Measurements from ENCODE around the gene SH3RF1. TPM values are rescaled to one million over a fixed set of nuclear protein-coding genes. Genes with fewer than 3 reads are reported as not detected.

Gene SH3RF1
- total and polyA plus RNA-seq, 2 of the 8 experiments (the other 6 are each of a cell fraction or from before 2014, with no cell fraction given), result 6.9 to 15.1 TPM

DNA sequence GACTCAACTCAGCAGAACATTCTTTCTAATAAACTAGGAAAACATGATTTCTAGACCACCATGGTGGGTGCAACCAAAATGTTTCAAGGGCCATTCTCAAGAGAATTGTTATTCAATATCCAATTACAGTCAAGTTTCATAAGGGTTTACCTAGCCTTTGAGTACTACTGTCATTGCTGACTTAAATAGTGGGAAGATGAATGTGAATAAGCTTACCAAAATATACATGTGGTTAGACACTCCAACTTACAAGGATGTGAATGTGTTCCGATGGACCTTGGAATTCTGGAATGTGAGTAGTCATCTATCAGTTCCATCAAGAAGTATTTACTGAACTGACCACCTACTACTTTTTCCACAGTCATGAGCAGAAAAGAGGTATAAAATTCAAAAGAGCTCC, 16.9 kb downstream of the SH3RF1 start:
- no peak overlapping the region for H4K91ac ChIP-seq (replicated peaks; ENCODE audit: insufficient read length, low read length)
- 0% methylated on average over 1 of the region's 1 CpG; no CpG with 5 or more reads in 1 of the 2 experiments for WGBS, 2 experiments (ENCODE audit: extremely low coverage in 1 of 2, insufficient coverage in 1 of 2, insufficient read length in 1 of 2, insufficient replicate concordance in 2 of 2, low coverage in 1 of 2, low lambda C conversion rate in 2 of 2, missing lambda C conversion rate in 1 of 2)
- no peak overlapping the region for H4K5ac ChIP-seq (ENCODE audit: insufficient read length, low read depth, low read length)
- H2BK5ac ChIP-seq (ENCODE audit: low read depth, low read length), result no peak overlapping the region
- no peak for FAIRE-seq
- H4K8ac ChIP-seq (ENCODE audit: extremely low read depth, insufficient read depth, low read length), result no peak overlapping the region
- POLR2A ChIA-PET (ENCODE audit: partially characterized antibody), result interaction anchor here (0.6 kb wide), 1 partner anchor 16 kb away, joined by 3 read pairs; no protein-coding TSS in a partner anchor
- H3K36me3 ChIP-seq (ENCODE audit: control insufficient read depth in 2 of 4, insufficient read depth in 4 of 4, low read length in 3 of 4), result no peaks in the 10 kb centered on the region
- H2AK5ac ChIP-seq (ENCODE audit: low read depth, low read length), result no peak overlapping the region
- no peak overlapping the region for H3K4ac ChIP-seq (replicated peaks; ENCODE audit: insufficient read length, low read depth, low read length)
- TF ChIP-seq SP4 (IDR thresholded peaks at IDR 0.05; ENCODE audit: low read length) (no peak), POU5F1 (IDR thresholded peaks at IDR 0.05; ENCODE audit: low read depth, low read length) (no peak), ASH2L (IDR thresholded peaks at IDR 0.05; ENCODE audit: low read length) (no peak), POLR2AphosphoS5 (IDR thresholded peaks at IDR 0.05; ENCODE audit: low read depth, low read length) (no peak), KDM4A (IDR thresholded peaks at IDR 0.05; ENCODE audit: low read depth, low read length, severe bottlenecking) (no peak), SP1 (IDR thresholded peaks at IDR 0.05; ENCODE audit: low read depth, low read length) (no peak), CHD1 (IDR thresholded peaks at IDR 0.05; ENCODE audit: low read depth, low read length) (no peak), EZH2 (IDR thresholded peaks at IDR 0.05; ENCODE audit: low read depth, low read length, severe bottlenecking) (no peak), TBP (IDR thresholded peaks at IDR 0.05; ENCODE audit: low read depth, low read length) (no peak), CBX5 (IDR thresholded peaks at IDR 0.05; ENCODE audit: low read depth, low read length) (no peak)
- TF ChIP-seq, protein P1, sequence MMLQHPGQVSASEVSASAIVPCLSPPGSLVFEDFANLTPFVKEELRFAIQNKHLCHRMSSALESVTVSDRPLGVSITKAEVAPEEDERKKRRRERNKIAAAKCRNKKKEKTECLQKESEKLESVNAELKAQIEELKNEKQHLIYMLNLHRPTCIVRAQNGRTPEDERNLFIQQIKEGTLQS (IDR thresholded peaks at IDR 0.05; ENCODE audit: insufficient read depth, low read depth, low read length), result no peak
- TF ChIP-seq, protein P2, sequence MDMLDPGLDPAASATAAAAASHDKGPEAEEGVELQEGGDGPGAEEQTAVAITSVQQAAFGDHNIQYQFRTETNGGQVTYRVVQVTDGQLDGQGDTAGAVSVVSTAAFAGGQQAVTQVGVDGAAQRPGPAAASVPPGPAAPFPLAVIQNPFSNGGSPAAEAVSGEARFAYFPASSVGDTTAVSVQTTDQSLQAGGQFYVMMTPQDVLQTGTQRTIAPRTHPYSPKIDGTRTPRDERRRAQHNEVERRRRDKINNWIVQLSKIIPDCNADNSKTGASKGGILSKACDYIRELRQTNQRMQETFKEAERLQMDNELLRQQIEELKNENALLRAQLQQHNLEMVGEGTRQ (IDR thresholded peaks at IDR 0.05; ENCODE audit: low read length), result no peak
- no peak overlapping the region for H3K23ac ChIP-seq (ENCODE audit: insufficient read length)
- no peak overlapping the region for H2BK12ac ChIP-seq (ENCODE audit: low read depth, low read length)
- H2BK20ac ChIP-seq (ENCODE audit: low read length), result no peak overlapping the region
- H2BK120ac ChIP-seq (replicated peaks; ENCODE audit: low read depth, low read length), result no peak overlapping the region
- no peak overlapping the region for H3K56ac ChIP-seq (replicated peaks; ENCODE audit: insufficient read length, low read depth, low read length)
- no peak overlapping the region for H3K9ac ChIP-seq (replicated peaks in 1 of 4; ENCODE audit: extremely low read depth in 1 of 4, low read depth in 3 of 4, low read length in 3 of 4)
- peaks cover 0 to 88% of the 10 kb centered on the region in 2 experiments; a peak in 2 of 4 replicates for H3K79me2 ChIP-seq (ENCODE audit: control insufficient read depth in 1 of 2, insufficient read depth in 2 of 2, low read length in 2 of 2)
- no peak overlapping the region for H2AFZ ChIP-seq (ENCODE audit: low read length)
- DNase-seq (ENCODE audit: low read depth in 1 of 2, low spot score in 2 of 2), result no peak
- no peak overlapping the region for H3K4me3 ChIP-seq (ENCODE audit: extremely low read depth in 1 of 4, insufficient read depth in 2 of 4, low read depth in 3 of 4, low read length in 4 of 4)
- no peak overlapping the region for H3K4me2 ChIP-seq (ENCODE audit: insufficient read depth in 1 of 2, low read depth in 2 of 2, low read length in 2 of 2)
- no peaks in the 10 kb centered on the region; the same call in 1 of the 2 replicates for H3K23me2 ChIP-seq (ENCODE audit: low read depth, low read length)
- peaks cover 0 to 20% (median 17%) of the 10 kb centered on the region in 4 experiments; a peak in 4 of 7 replicates for H3K4me1 ChIP-seq (replicated peaks in 1 of 4; ENCODE audit: control insufficient read depth in 3 of 4, insufficient read depth in 4 of 4, low read length in 3 of 4)
- no peak overlapping the region for H3K27ac ChIP-seq (ENCODE audit: low read depth, low read length)
- H2BK15ac ChIP-seq (ENCODE audit: low read length), result no peak overlapping the region
- no peaks in the 10 kb centered on the region for H3K9me3 ChIP-seq (ENCODE audit: insufficient read depth in 2 of 2, low read depth in 1 of 2, low read length in 1 of 2)
- H3K79me1 ChIP-seq (ENCODE audit: low read depth, low read length), result no peaks in the 10 kb centered on the region; the same call in 1 of the 2 replicates
- CTCF ChIA-PET (ENCODE audit: partially characterized antibody), result interaction anchor here (5.1 kb wide), 1 partner anchor 15 kb away, joined by 24 read pairs; the partner anchor contains the start of gene SH3RF1
- H4K20me1 ChIP-seq (replicated peaks in 1 of 2; ENCODE audit: control insufficient read depth in 1 of 2, insufficient read depth in 2 of 2, low read length in 2 of 2), result no peaks in the 10 kb centered on the region
- H3K18ac ChIP-seq (ENCODE audit: extremely low read depth, low read length), result no peak overlapping the region
- no peak overlapping the region for H3K14ac ChIP-seq (ENCODE audit: insufficient read length)
- H3K27me3 ChIP-seq (replicated peaks in 1 of 4; ENCODE audit: control insufficient read depth in 3 of 4, extremely low read depth in 1 of 4, insufficient read depth in 3 of 4, low read length in 3 of 4), result no peaks in the 10 kb centered on the region
